ENCODE results near the gene CELSR2. TPM values are rescaled to one million over a fixed set of nuclear protein-coding genes. Genes with fewer than 3 reads are reported as not detected.

The CELSR2 gene
- total RNA-seq, 4 donors from 2014 or later = 23.4 to 57.2 (median 39.9) TPM

DNA sequence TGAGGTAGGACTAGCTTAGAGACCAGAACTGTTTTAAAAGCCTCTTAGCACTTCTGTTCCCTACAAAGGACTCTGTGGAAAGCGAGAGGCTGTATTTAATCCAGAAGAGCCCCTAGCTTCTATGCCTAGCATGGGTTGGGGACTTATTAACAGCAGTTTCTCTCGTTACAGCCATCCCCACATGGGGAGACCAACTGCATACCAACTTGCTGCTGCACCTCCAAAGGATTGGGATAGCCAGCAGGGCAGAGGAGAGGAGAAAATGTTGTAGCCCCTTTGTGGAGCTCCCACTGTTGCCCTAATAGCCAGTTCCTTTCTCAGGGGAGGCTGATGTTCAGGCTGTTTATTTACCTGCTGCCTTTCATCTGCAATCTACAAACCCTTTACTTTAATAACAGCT is 11.0 kb upstream of the CELSR2 start:
- no peak for DNase-seq
- H3K27me3 ChIP-seq = no peaks in the 10 kb centered on the region
- WGBS, 2 donors = 64 to 92% methylated on average over 2 of the region's 2 CpGs
- peaks cover 22 to 43% (median 30%) of the 10 kb centered on the region in 3 donors for H3K4me1 ChIP-seq
- H3K36me3 ChIP-seq = peaks cover 35 to 60% (median 39%) of the 10 kb centered on the region in 3 donors
- H3K4me3 ChIP-seq = no peak overlapping the region
- intact Hi-C loops (cut with DNase I) = no loop called here
- H3K27ac ChIP-seq = peak overlapping the region in 2 of 4 donors; percentile 85 to 91
- H3K9me3 ChIP-seq = no peaks in the 10 kb centered on the region
- no peak for TF ChIP-seq POLR2A (IDR thresholded peaks at IDR 0.05)
- TF ChIP-seq, protein P1, sequence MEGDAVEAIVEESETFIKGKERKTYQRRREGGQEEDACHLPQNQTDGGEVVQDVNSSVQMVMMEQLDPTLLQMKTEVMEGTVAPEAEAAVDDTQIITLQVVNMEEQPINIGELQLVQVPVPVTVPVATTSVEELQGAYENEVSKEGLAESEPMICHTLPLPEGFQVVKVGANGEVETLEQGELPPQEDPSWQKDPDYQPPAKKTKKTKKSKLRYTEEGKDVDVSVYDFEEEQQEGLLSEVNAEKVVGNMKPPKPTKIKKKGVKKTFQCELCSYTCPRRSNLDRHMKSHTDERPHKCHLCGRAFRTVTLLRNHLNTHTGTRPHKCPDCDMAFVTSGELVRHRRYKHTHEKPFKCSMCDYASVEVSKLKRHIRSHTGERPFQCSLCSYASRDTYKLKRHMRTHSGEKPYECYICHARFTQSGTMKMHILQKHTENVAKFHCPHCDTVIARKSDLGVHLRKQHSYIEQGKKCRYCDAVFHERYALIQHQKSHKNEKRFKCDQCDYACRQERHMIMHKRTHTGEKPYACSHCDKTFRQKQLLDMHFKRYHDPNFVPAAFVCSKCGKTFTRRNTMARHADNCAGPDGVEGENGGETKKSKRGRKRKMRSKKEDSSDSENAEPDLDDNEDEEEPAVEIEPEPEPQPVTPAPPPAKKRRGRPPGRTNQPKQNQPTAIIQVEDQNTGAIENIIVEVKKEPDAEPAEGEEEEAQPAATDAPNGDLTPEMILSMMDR (IDR thresholded peaks at IDR 0.05) = no peak

DNA sequence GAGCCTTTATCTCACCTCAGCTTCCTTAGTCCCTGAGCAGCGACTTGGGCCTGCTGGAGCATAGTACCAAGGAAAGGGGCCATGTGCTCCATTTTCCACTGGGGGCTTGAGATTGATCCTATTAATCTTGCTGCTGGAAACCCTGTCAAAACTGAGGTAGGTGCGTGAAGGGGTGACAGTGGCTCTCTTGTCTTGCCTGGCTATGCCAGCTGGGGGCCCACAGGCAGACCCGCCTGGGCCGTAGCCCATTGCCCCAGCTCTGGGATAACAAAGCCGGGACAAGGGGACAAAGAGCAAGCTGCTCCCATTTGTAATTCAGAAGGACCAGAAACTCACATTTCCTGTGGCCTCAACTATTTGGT is 10.3 kb upstream of the CELSR2 start:
- intact Hi-C loops (cut with DNase I) = no loop called here
- Histone ChIP-seq H3K27ac (peak overlapping the region; percentile 83 to 91 (median 85)), H3K36me3 (peaks cover 35 to 54% (median 39%) of the 10 kb centered on the region in 3 donors), H3K27me3 (no peaks in the 10 kb centered on the region), H3K9me3 (no peaks in the 10 kb centered on the region), H3K4me1 (peaks cover 22 to 43% (median 30%) of the 10 kb centered on the region in 3 donors), H3K4me3 (no peak overlapping the region)
- TF ChIP-seq, protein P1 (IDR thresholded peaks at IDR 0.05) = no peak
- TF ChIP-seq POLR2A (IDR thresholded peaks at IDR 0.05) = no peak
- no peak for DNase-seq
- WGBS, 2 donors = 20 to 72% methylated on average over 1 to 4 of the region's 5 CpGs

DNA sequence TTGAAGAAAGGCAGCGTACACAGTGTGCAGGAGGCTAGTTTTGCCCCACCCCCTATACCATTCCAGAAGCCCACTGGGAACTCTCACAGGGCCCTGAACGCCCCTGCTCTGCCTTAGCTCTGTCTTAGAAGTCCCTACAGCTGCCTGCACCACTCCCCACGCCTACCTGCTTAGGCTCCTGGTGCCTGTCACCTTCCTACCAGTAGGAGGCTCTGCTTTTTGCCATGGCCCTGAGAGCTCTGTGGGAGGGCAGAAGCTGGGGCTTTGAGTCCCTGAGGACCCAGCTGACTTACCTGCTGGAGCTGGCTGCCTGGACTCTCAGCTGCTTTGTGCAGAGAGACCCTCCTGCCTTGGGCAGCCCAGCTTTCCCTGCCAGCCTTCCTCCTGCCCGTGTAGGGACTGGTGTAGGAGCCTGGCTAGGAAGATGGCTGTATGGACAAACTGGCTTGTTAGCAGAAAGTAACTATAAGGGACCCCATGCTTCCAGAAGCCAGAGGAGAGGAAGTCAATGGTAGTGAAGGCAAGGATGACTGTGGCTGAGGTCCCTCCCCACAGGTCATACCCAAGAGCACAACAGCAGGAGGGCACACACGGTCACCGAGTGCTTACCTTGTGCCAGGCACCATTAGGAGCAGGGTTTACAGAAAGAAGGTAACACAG is 9.8 kb upstream of the CELSR2 start:
- H3K27ac ChIP-seq = peak overlapping the region; percentile 83 to 91 (median 85)
- WGBS, 2 donors = 50 to 53% methylated on average over 5 of the region's 6 CpGs
- intact Hi-C loops (cut with DNase I) = no loop called here
- H3K27me3 ChIP-seq = no peaks in the 10 kb centered on the region
- H3K9me3 ChIP-seq = no peaks in the 10 kb centered on the region
- TF ChIP-seq POLR2A (IDR thresholded peaks at IDR 0.05) = peak in 1 of 4 donors; percentile 8
- TF ChIP-seq, protein P1 (IDR thresholded peaks at IDR 0.05) = peak in 5 of 6 experiments; percentile 23 to 82 (median 64)
- H3K36me3 ChIP-seq = peaks cover 35 to 48% (median 38%) of the 10 kb centered on the region in 3 donors
- H3K4me3 ChIP-seq = no peak overlapping the region
- DNase-seq = no peak
- H3K4me1 ChIP-seq = peaks cover 22 to 43% (median 30%) of the 10 kb centered on the region in 3 donors

DNA sequence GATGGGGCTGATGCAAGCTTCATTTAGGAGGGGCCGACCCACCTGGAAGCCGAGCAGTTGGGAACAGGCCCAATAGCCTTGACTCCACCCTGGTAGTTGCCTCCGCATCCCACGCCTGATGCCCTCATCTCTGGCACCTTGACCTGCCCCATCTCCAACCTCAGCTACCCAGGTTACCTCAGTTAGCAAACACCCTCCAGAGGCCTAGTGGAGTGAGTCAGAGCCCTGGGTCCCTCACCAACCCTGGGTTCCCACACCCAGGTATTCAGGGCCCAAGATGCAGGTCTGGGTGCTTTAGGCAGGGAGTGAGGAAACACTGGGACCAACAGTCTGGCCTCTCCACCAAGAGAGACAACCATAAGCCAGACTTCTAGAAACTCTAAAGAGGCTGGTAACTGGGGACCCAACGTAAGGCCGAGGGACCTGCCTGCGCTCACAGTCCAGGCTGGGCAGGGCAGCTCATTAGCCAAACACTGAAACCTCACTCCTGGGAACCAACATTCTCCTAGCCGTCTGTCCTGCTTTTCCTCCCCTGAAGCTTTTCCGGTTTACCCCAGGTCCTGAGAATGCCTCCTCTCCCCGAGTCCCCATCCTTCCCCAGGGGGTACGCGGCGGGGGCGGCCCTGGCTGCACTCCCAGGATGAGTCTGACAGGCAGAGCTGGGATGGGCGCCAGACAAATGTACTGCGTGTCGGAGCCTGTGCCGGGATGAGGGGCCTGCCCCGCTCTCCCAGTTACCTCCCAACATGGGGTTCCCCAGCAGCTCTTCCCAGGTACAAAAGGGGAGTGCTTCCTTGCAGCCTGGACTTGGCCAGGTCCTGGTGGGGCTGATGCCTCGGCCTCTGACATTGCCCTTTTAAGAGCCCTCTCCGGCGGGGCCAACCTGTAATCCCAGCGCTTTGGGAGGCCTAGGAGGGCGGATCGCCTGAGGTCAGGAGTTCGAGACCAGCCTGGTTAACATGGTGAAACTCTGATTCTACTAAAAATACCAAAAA is 8.9 kb upstream of the CELSR2 start:
- WGBS, 2 donors = 17 to 26% methylated on average over 12 to 15 of the region's 26 CpGs
- Histone ChIP-seq H3K27ac (peak overlapping the region; percentile 83 to 91 (median 85)), H3K27me3 (no peaks in the 10 kb centered on the region), H3K4me3 (peak overlapping the region in 2 of 4 donors; percentile 15 to 40), H3K36me3 (peaks cover 26 to 39% (median 29%) of the 10 kb centered on the region in 3 donors), H3K4me1 (peaks cover 22 to 43% (median 30%) of the 10 kb centered on the region in 3 donors), H3K9me3 (no peaks in the 10 kb centered on the region)
- DNase-seq = no peak
- intact Hi-C loops (cut with DNase I) = no loop called here
- TF ChIP-seq POLR2A (IDR thresholded peaks at IDR 0.05) = no peak
- TF ChIP-seq, protein P1 (IDR thresholded peaks at IDR 0.05) = no peak

All from esophagus squamous epithelium (tissue), 5 donors.